ENCODE measurements around the gene TPRA1. TPM values are rescaled to one million over a fixed set of nuclear protein-coding genes. Genes with fewer than 3 reads are reported as not detected.
A peak's percentile ranks its signal among the peaks of the same experiment; 100 is the strongest.

TPRA1 gene
- total and polyA plus RNA-seq, 7 experiments from 2014 or later = 13.6 to 33.8 (median 24.5) TPM

DNA sequence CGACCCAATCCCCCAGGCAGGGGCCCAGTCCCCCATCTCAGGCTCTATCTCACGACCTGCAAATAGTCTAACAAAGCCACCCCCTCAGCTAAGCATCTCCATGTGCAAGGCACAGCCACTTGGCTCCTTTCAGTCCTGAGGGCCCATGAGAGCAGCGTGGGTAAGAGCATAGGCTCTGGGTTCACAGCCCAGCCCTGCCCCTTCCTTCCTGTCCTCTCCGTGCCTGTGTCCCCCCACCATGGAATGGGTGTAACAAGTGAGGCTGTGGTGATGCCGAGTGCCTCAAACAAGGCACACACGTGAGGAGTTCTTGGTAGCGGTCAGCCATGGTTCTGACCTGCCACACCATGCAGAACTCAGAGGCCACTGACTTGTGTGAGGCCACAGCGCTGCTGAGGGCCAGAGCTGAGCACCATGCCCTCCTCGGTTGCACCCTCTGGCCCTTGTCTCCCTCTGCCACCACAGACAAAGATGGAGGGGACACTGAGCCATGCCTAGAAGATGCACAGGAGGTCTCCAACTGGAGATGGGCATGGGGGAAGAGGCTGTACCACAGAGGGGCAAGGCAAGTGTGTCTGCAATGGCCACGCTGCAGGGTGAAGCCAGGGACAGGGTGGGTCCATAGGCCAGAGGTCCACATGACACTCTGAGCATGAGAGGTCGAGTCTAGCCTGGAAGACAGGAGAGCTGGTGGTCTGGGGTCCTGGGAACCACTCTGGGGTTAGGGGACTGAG lies 10.0 kb downstream of the TPRA1 start:
- H3K27ac ChIP-seq (ENCODE audit: low read depth, low read length) = no peak overlapping the region
- Mint-ChIP-seq H3K4me1 (peaks cover 14 to 38% (median 27%) of the 10 kb centered on the region in 7 donors), H3K27me3 (no peaks in the 10 kb centered on the region), H3K27ac (peak overlapping the region in 5 of 9 donors; percentile 32 to 46 (median 40)), H3K36me3 (peaks cover 0 to 4% (median 0%) of the 10 kb centered on the region in 5 donors), H3K4me3 (peak overlapping the region in 1 of 10 donors; percentile 32), H3K9me3 (no peaks in the 10 kb centered on the region)
- H3K9me3 ChIP-seq (ENCODE audit: control insufficient read depth in 2 of 3, low read length in 3 of 3) = no peaks in the 10 kb centered on the region
- H3K27me3 ChIP-seq (ENCODE audit: control insufficient read depth in 2 of 2, insufficient read depth in 2 of 2, low read length in 2 of 2) = no peaks in the 10 kb centered on the region
- CTCF ChIA-PET = interaction anchor here (1.2 kb wide), 1 partner anchor 114 kb away, joined by 5 read pairs; no protein-coding TSS in a partner anchor
- H3K36me3 ChIP-seq (ENCODE audit: control insufficient read depth in 2 of 3, insufficient read depth in 3 of 3, low read length in 3 of 3) = peaks cover 0 to 27% (median 0%) of the 10 kb centered on the region in 3 experiments
- ATAC-seq = no peak
- H3K4me1 ChIP-seq (ENCODE audit: control insufficient read depth in 2 of 2, insufficient read depth in 2 of 2, low read length in 2 of 2) = peaks cover 5 to 6% of the 10 kb centered on the region in 2 donors
- intact Hi-C loops (cut with micrococcal nuclease) = no loop called here
- no peak for DNase-seq
- POLR2A ChIA-PET = interaction anchor here (0.5 kb wide), 1 partner anchor 10 kb away, joined by 3 read pairs; the partner anchor contains the start of gene TPRA1
- no peak overlapping the region for H3K4me3 ChIP-seq (ENCODE audit: low read length)

DNA sequence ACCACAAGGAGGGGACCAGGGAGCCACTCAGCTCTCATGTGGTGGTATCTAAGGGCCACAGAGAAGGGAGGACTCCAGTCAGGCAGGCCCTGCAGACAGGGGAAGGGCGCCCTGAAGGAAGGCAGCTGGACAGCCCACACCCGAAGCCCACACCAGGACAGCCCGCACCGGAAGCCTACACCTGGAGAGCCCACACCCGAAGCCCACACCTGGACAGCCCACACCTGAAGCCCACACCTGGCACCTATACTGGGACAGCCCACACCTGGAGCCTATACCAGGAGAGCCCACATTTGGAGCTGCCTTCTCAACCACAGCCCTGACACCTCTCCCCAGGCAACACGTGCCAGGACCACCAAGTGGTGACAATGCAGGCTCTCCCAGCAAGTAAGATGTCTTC lies 11.7 kb downstream of the TPRA1 start:
- peaks cover 17 to 34% (median 24%) of the 10 kb centered on the region in 7 donors for H3K4me1 Mint-ChIP-seq
- no peaks in the 10 kb centered on the region for H3K27me3 Mint-ChIP-seq
- H3K36me3 Mint-ChIP-seq = peaks cover 0 to 4% (median 0%) of the 10 kb centered on the region in 5 donors
- peaks cover 0 to 33% (median 0%) of the 10 kb centered on the region in 3 experiments for H3K36me3 ChIP-seq (ENCODE audit: control insufficient read depth in 2 of 3, insufficient read depth in 3 of 3, low read length in 3 of 3)
- H3K9me3 ChIP-seq (ENCODE audit: control insufficient read depth in 2 of 3, low read length in 3 of 3) = no peaks in the 10 kb centered on the region
- no peak for ATAC-seq
- H3K27me3 ChIP-seq (ENCODE audit: control insufficient read depth in 2 of 2, insufficient read depth in 2 of 2, low read length in 2 of 2) = no peaks in the 10 kb centered on the region
- H3K4me3 Mint-ChIP-seq = no peak overlapping the region
- DNase-seq = no peak
- ChIA-PET CTCF (interaction anchor here (1.0 to 1.2 kb wide), 2 partner anchors 10 to 30 kb away, joined by 3 to 4 read pairs; no protein-coding TSS in a partner anchor), POLR2A (interaction anchor here (1.3 kb wide), 1 partner anchor 12 kb away, joined by 4 read pairs; the partner anchor contains the start of gene TPRA1)
- intact Hi-C loops (cut with micrococcal nuclease) = loop anchor here (5.0 kb wide), 2 partner anchors 58 to 253 kb away; no protein-coding TSS in a partner anchor
- H3K27ac Mint-ChIP-seq = peak overlapping the region in 2 of 9 donors; percentile 10 to 72
- H3K4me3 ChIP-seq (ENCODE audit: low read length) = no peak overlapping the region
- H3K27ac ChIP-seq (ENCODE audit: low read depth, low read length) = no peak overlapping the region
- no peaks in the 10 kb centered on the region for H3K9me3 Mint-ChIP-seq
- peaks cover 6 to 10% of the 10 kb centered on the region in 2 donors for H3K4me1 ChIP-seq (ENCODE audit: control insufficient read depth in 2 of 2, insufficient read depth in 2 of 2, low read length in 2 of 2)

DNA sequence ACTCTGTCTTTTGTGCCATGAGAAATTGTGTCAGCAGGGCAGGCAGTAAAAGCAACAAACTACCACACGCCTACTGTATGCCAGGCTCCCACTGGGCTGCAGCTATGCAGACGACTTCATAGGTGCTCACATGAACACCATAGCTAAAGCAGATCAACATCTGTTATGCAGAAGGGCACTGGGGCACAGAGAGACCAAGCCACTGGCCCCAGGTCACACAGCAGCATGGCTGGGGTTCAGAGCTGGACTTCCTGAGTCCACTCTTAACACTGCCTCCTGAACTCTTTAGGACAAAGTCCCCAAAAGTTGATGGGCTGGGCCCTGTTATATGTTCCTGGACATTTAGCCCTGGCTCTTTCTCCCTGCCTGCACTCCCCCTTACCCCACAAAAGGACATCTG lies 12.4 kb downstream of the TPRA1 start:
- H3K4me1 ChIP-seq (ENCODE audit: control insufficient read depth in 2 of 2, insufficient read depth in 2 of 2, low read length in 2 of 2) = peaks cover 6 to 10% of the 10 kb centered on the region in 2 donors
- H3K36me3 ChIP-seq (ENCODE audit: control insufficient read depth in 2 of 3, insufficient read depth in 3 of 3, low read length in 3 of 3) = peaks cover 0 to 39% (median 0%) of the 10 kb centered on the region in 3 experiments
- CTCF ChIA-PET = interaction anchor here (1.0 kb wide), 1 partner anchor 30 kb away, joined by 3 read pairs; no protein-coding TSS in a partner anchor
- intact Hi-C loops (cut with micrococcal nuclease) = loop anchor here (5.0 kb wide), 2 partner anchors 59 to 254 kb away; no protein-coding TSS in a partner anchor
- H3K27me3 ChIP-seq (ENCODE audit: control insufficient read depth in 2 of 2, insufficient read depth in 2 of 2, low read length in 2 of 2) = no peaks in the 10 kb centered on the region
- POLR2A ChIA-PET = interaction anchor here (1.3 kb wide), 1 partner anchor 13 kb away, joined by 4 read pairs; the partner anchor contains the start of gene TPRA1
- H3K36me3 Mint-ChIP-seq = peaks cover 0 to 4% (median 0%) of the 10 kb centered on the region in 5 donors
- H3K9me3 Mint-ChIP-seq = no peaks in the 10 kb centered on the region
- ATAC-seq (no peak), DNase-seq (no peak)
- H3K27me3 Mint-ChIP-seq = no peaks in the 10 kb centered on the region
- H3K27ac ChIP-seq (ENCODE audit: low read depth, low read length) = no peak overlapping the region
- peak overlapping the region in 3 of 9 donors; percentile 21 to 45 (median 38) for H3K27ac Mint-ChIP-seq
- no peaks in the 10 kb centered on the region for H3K9me3 ChIP-seq (ENCODE audit: control insufficient read depth in 2 of 3, low read length in 3 of 3)
- no peak overlapping the region for H3K4me3 ChIP-seq (ENCODE audit: low read length)
- no peak overlapping the region for H3K4me3 Mint-ChIP-seq
- peaks cover 17 to 34% (median 24%) of the 10 kb centered on the region in 7 donors for H3K4me1 Mint-ChIP-seq

DNA sequence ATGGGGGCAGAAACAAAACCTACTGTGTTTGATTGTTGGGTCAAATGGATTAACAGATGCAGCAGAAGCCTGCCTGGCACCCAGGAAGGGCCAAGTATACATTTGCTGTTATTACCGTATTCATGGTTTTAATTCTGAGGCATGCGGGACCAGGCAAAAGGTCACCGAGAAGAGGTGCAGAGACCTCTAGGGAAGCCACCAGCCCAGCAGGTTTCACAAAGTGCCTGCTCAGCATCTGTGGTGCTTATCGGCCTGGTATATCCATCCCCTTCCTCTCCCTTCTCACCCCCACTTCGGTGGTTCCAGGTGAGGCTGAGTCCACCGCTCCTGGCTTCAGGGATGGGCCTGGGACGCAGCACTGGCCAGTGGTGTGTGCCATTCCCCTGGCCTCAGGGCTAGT lies 13.1 kb downstream of the TPRA1 start:
- ATAC-seq = no peak
- peaks cover 0 to 46% (median 0%) of the 10 kb centered on the region in 3 experiments for H3K36me3 ChIP-seq (ENCODE audit: control insufficient read depth in 2 of 3, insufficient read depth in 3 of 3, low read length in 3 of 3)
- no peak overlapping the region for H3K27ac Mint-ChIP-seq

DNA sequence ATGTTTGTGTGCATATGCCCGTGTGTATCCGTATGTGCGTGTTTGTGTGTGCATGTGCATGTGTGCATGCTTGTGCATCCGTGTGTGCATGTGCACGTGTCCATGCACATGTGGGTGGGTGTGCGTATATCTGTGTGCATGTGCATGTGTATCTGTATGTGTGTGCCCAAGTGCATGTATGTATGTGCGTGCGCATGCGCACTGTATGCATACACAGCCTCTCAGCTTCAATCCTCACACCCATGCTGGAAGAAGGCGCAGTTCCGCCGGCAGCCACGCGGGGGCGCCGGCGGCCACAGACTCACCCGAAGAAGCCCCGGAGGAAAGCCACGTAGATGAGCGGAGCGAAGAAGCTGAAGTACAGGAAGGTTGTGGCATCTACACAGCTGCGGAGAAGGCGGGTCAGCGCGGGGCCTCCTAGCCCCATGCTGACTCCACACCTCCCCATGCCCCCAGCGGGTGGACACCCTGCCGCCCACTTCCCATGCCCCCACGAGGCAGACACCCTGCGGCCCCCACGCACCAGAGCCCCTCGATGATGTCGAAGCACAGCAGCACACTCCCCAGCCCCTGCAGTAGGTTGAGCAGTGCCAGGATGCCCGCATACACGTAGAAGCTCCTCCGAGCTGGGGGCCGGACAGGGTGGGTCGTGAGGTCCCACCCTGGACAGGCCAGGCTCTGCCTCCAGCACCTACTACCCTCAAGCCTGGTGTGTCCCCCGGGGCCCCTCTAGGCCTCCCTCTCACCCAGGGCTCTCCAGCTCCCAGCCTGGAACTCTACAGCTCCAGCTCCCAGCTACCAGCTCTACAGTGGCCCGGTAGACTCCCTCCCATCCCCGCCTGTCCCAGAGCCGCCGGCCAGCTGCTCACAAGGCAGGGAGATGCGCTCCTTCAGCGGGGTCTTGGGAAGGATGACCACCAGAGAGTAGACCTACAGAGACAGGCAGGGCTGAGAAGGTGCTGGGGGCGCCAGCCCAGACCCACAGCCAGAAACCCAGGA lies 15.4 kb downstream of the TPRA1 start:
- H3K27ac Mint-ChIP-seq = peak overlapping the region in 8 of 9 donors; percentile 4 to 81 (median 50)
- ChIA-PET CTCF (interaction anchor here (0.5 to 2.5 kb wide), 18 partner anchors 9 to 781 kb away, joined by 3 to 17 read pairs (median 4); partner anchors contain the start of gene MCM2), POLR2A (interaction anchor here (0.8 to 2.0 kb wide), 3 partner anchors 11 to 477 kb away, joined by 3 to 5 read pairs (median 3); partner anchors contain the start of genes ABTB1 and SEC61A1)
- peaks cover 0 to 61% (median 0%) of the 10 kb centered on the region in 3 experiments for H3K36me3 ChIP-seq (ENCODE audit: control insufficient read depth in 2 of 3, insufficient read depth in 3 of 3, low read length in 3 of 3)
- peaks cover 0 to 7% of the 10 kb centered on the region in 2 donors for H3K4me1 ChIP-seq (ENCODE audit: control insufficient read depth in 2 of 2, insufficient read depth in 2 of 2, low read length in 2 of 2)
- peak overlapping the region; percentile 39 for H3K27ac ChIP-seq (ENCODE audit: low read depth, low read length)
- H3K27me3 Mint-ChIP-seq = no peaks in the 10 kb centered on the region
- intact Hi-C loops (cut with micrococcal nuclease) = loop anchor here (1.0 to 5.0 kb wide), 12 partner anchors 15 to 1033 kb away; partner anchors contain the start of genes TPRA1 (in 2 of the 2), ABTB1 (in 1 of the 2), MCM2 (in 1 of the 2) and SEC61A1 (in 1 of the 2)
- H3K27me3 ChIP-seq (ENCODE audit: control insufficient read depth in 2 of 2, insufficient read depth in 2 of 2, low read length in 2 of 2) = no peaks in the 10 kb centered on the region
- peak; percentile 96 for ATAC-seq
- H3K9me3 ChIP-seq (ENCODE audit: control insufficient read depth in 2 of 3, low read length in 3 of 3) = no peaks in the 10 kb centered on the region
- H3K4me3 ChIP-seq (ENCODE audit: low read length) = no peak overlapping the region
- peak; percentile 77 to 86 (median 83) for DNase-seq
- peak overlapping the region in 7 of 10 donors; percentile 18 to 57 (median 32) for H3K4me3 Mint-ChIP-seq
- peaks cover 5 to 14% (median 7%) of the 10 kb centered on the region in 5 donors for H3K36me3 Mint-ChIP-seq
- no peaks in the 10 kb centered on the region for H3K9me3 Mint-ChIP-seq
- peaks cover 8 to 22% (median 13%) of the 10 kb centered on the region in 7 donors for H3K4me1 Mint-ChIP-seq

More for the DNA sequence above, 13.1 kb downstream of the TPRA1 start:
- Histone ChIP-seq H3K27me3 (ENCODE audit: control insufficient read depth in 2 of 2, insufficient read depth in 2 of 2, low read length in 2 of 2) (no peaks in the 10 kb centered on the region), H3K4me1 (ENCODE audit: control insufficient read depth in 2 of 2, insufficient read depth in 2 of 2, low read length in 2 of 2) (peaks cover 6 to 10% of the 10 kb centered on the region in 2 donors), H3K27ac (ENCODE audit: low read depth, low read length) (no peak overlapping the region), H3K9me3 (ENCODE audit: control insufficient read depth in 2 of 3, low read length in 3 of 3) (no peaks in the 10 kb centered on the region), H3K4me3 (ENCODE audit: low read length) (no peak overlapping the region)
- Mint-ChIP-seq H3K36me3 (peaks cover 0 to 4% (median 1%) of the 10 kb centered on the region in 5 donors), H3K4me1 (peaks cover 17 to 34% (median 24%) of the 10 kb centered on the region in 7 donors), H3K4me3 (no peak overlapping the region), H3K9me3 (no peaks in the 10 kb centered on the region), H3K27me3 (no peaks in the 10 kb centered on the region)
- no peak for DNase-seq
- POLR2A ChIA-PET = no interaction called here
- intact Hi-C loops (cut with micrococcal nuclease) = loop anchor here (5.0 kb wide), 2 partner anchors 60 to 255 kb away; no protein-coding TSS in a partner anchor
- CTCF ChIA-PET = no interaction called here

Data from naive thymus-derived CD4-positive, alpha-beta T cell (primary cell).